NCI-H2196 treated with DMSO at 0.1 percent for 48 hours (cell line): ENCODE measurements around the gene HS3ST4.

ENCODE experiments used
- DNase-seq: peaks from one replicate; lab custom pipeline; 2025; ENCODE audit not compliant: unreplicated experiment; lab: John Stamatoyannopoulos, UW

HS3ST4 gene

DNA sequence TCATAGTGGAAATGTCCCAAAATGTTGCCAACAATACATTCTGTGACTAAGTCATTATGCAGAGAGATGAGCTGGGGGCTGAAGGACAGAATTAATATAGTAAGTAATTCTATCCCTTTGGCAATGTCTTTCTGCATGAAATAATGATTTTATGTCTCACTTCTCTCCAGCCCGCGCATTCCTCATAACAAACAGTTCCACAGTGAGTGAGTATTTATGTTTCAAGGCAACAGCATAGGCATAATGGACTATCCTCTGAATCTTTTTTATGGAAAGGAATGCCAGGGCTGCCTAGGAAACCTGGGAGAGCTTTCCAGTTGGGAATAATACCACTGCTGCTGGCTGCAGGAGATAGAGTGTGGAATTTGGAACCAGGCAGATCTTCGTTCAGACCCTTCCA is 477.7 kb downstream of the HS3ST4 start:
- DNase-seq: no peak

DNA sequence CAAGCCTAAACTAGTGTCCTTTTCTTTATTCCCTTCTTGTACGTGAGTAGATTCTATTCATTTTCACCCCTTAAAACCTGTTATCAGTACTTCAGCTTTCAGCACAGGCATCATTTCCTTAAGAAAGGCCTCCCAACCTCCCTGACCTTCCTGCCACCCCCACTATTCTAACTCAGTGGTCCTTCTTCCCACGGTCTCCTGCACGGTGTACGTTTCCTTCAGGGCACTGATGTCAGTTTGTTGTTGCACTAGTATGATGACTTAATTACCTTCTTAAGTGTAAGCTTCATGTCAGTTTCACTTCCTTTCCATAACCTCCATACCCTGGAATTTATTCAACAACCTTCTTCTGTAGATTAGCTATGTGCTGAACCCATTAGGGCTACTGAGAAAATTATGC is 484.2 kb downstream of the HS3ST4 start:
- no peak for DNase-seq

DNA sequence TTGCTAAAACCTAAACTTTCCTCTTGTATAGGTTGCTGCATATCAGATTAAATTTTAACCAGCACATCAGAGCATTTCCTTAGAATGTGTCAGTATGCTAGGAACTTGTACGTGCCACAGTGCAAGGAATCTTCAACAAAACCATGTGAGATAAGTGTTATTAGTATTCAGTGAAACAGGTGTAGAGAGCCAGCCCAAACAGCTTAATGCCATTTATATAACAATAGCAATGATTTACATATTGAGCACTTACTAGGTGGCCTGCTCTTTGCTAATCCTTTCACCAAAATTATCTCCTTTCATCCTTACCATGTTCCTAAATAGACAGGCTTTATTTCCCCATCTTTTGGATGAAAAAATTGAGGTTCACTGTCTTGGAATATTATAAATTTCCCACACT is 485.7 kb downstream of the HS3ST4 start:
- no peak for DNase-seq

DNA sequence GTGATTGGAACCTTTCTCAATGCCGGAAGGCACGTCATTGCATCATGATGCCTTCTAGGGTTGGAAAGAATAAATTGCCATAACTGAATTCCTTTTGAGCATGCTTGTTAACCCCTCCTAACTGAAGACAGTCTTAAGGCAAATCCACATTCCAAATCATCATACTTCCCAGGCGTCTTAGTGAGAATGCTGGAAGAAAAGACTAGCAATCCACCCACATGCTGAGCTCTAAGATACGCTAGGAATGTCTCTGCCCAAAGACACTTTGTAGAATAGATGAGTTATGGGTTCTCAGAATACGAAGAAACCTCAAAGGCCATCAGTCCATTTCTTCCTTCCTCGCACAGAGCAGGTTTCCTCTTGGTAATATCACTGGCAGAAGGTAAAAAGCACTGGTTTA is 486.5 kb downstream of the HS3ST4 start:
- DNase-seq: no peak

DNA sequence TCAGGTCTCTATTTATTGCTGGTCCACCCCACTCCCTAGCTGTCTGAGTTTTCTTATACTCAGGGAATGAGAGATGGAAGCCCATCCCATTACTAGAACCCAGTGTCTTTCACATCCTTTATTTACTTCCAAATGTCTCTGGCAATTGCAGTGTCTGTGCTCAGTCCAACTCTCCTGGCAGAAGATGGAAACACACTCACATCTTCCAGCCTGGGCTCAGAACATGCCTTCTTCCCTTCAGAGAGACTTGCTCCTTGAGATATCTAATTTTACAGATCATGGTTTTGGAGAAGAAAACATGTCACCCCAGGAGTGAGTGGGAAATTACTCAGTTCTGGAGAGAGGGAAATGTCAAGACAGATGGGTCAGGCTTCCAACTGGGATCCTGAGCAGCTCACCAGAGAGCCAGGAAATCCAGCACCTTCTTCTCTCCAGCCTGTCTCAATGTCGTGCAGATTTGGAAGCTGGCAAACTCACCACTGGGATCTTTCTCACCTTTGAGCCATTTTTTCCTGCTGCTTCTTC is 494.4 kb downstream of the HS3ST4 start:
- DNase-seq: no peak
